ENCODE data around the gene EFL1. TPM values are rescaled to one million over a fixed set of nuclear protein-coding genes. Genes with fewer than 3 reads are reported as not detected.

The EFL1 gene
- total and polyA plus RNA-seq, 10 of the 15 experiments (the other 5 are each of a cell fraction or from before 2014, with no cell fraction given), result 6.2 to 42.3 (median 24.7) TPM

- CTCF ChIA-PET, result interaction anchor here (0.9 to 1.8 kb wide), 5 partner anchors 9 to 54 kb away, joined by 3 to 5 read pairs (median 3); no protein-coding TSS in a partner anchor
- FAIRE-seq, result no peak
Measured at GRCh38 chr15:82143390-82144385, 118.8 kb downstream of the EFL1 start.

GRCh38 chr15:82140886-82141285 is 121.6 kb downstream of the EFL1 start:
- Histone ChIP-seq H2AFZ (ENCODE audit: control insufficient read depth, low read depth, low read length) (no peak overlapping the region), H3K4me1 (ENCODE audit: control insufficient read depth, insufficient read depth, low read length) (no peaks in the 10 kb centered on the region), H3K9ac (ENCODE audit: control insufficient read depth, insufficient read depth, low read length) (no peak overlapping the region), H3K9me3 (replicated peaks; ENCODE audit: control insufficient read depth, insufficient read depth, low read length) (no peaks in the 10 kb centered on the region), H3K27me3 (replicated peaks in 1 of 2; ENCODE audit: control insufficient read depth in 2 of 2, insufficient read depth in 2 of 2, low read length in 1 of 2) (no peaks in the 10 kb centered on the region), H3K4me3 (no peak overlapping the region), H3K27ac (ENCODE audit: control insufficient read depth, insufficient read depth) (no peak overlapping the region), H3K4me2 (ENCODE audit: control insufficient read depth, insufficient read depth) (no peak overlapping the region), H3K79me2 (ENCODE audit: control insufficient read depth, insufficient read depth, low read length) (no peaks in the 10 kb centered on the region), H3K36me3 (ENCODE audit: control insufficient read depth in 2 of 2, insufficient read depth in 2 of 2, low read length in 1 of 2) (no peaks in the 10 kb centered on the region), H4K20me1 (ENCODE audit: control insufficient read depth, insufficient read depth) (no peaks in the 10 kb centered on the region)
- intact Hi-C loops (cut with micrococcal nuclease; ENCODE audit: unreplicated experiment), result no loop called here
- in situ Hi-C loops (cut with MboI), result no loop called here
- RAD21 ChIA-PET (ENCODE audit: unreplicated experiment), result interaction anchor here (0.9 to 1.6 kb wide), 4 partner anchors 10 to 78 kb away, joined by 3 to 6 read pairs (median 3); no protein-coding TSS in a partner anchor
- POLR2A ChIA-PET, result no interaction called here
- DNase-seq (ENCODE audit: low read depth, low spot score) (no peak), FAIRE-seq (no peak), ATAC-seq (no peak)
- 19% methylated on average over 2 of the region's 2 CpGs for WGBS (ENCODE audit: insufficient coverage, insufficient replicate concordance, low lambda C conversion rate, missing lambda C conversion rate)
- SMC1A ChIA-PET (ENCODE audit: uncharacterized antibody, unreplicated experiment), result interaction anchor here (1.1 to 1.9 kb wide), 3 partner anchors 21 to 659 kb away, joined by 5 to 9 read pairs (median 5); no protein-coding TSS in a partner anchor
- CTCF ChIA-PET, result interaction anchor here (0.9 to 3.2 kb wide), 9 partner anchors 11 to 137 kb away, joined by 3 to 22 read pairs (median 6); no protein-coding TSS in a partner anchor
- no TSS peak for BruUV-seq (replicated peaks)
- no peak for TF ChIP-seq ASH2L (IDR thresholded peaks at IDR 0.05; ENCODE audit: borderline replicate concordance, low read depth)
- TF ChIP-seq NFYB (IDR thresholded peaks at IDR 0.05; ENCODE audit: insufficient read depth, low read depth, low read length), result no peak
- no peak for TF ChIP-seq CEBPB (IDR thresholded peaks at IDR 0.05; ENCODE audit: borderline replicate concordance in 1 of 2, low read depth in 2 of 2, low read length in 2 of 2)
- no peak for TF ChIP-seq ZBTB4 (CRISPR knock-in tag; IDR thresholded peaks at IDR 0.05)
- TF ChIP-seq BACH1 (IDR thresholded peaks at IDR 0.05; ENCODE audit: borderline replicate concordance), result no peak
- no peak for TF ChIP-seq ATF2 (IDR thresholded peaks at IDR 0.05; ENCODE audit: low read length)
- no peak for TF ChIP-seq KDM1A (IDR thresholded peaks at IDR 0.05; ENCODE audit: borderline replicate concordance)
- no peak for TF ChIP-seq POLR2A (IDR thresholded peaks at IDR 0.05; ENCODE audit: low read depth, low read length)

More at GRCh38 chr15:82143390-82144385, 118.8 kb downstream of the EFL1 start:
- ChIA-PET RAD21 (ENCODE audit: unreplicated experiment) (interaction anchor here (0.6 kb wide), 1 partner anchor 54 kb away, joined by 3 read pairs; no protein-coding TSS in a partner anchor), SMC1A (ENCODE audit: uncharacterized antibody, unreplicated experiment) (interaction anchor here (1.0 to 1.3 kb wide), 3 partner anchors 13 to 54 kb away, joined by 3 read pairs; no protein-coding TSS in a partner anchor), POLR2A (interaction anchor here (1.2 kb wide), 1 partner anchor 22 kb away, joined by 3 read pairs; no protein-coding TSS in a partner anchor)
- no TSS peak for BruUV-seq (replicated peaks)
- WGBS (ENCODE audit: insufficient coverage, insufficient replicate concordance, low lambda C conversion rate, missing lambda C conversion rate), result 88% methylated on average over 9 of the region's 9 CpGs
- H3K36me3 ChIP-seq (ENCODE audit: control insufficient read depth in 2 of 2, insufficient read depth in 2 of 2, low read length in 1 of 2), result no peaks in the 10 kb centered on the region
- no peaks in the 10 kb centered on the region for H3K27me3 ChIP-seq (replicated peaks in 1 of 2; ENCODE audit: control insufficient read depth in 2 of 2, insufficient read depth in 2 of 2, low read length in 1 of 2)
- no peak overlapping the region for H3K4me2 ChIP-seq (ENCODE audit: control insufficient read depth, insufficient read depth)
- H3K27ac ChIP-seq (ENCODE audit: control insufficient read depth, insufficient read depth), result no peak overlapping the region
- H2AFZ ChIP-seq (ENCODE audit: control insufficient read depth, low read depth, low read length), result no peak overlapping the region
- ATAC-seq, result no peak
- no peak overlapping the region for H3K4me3 ChIP-seq
- in situ Hi-C loops (cut with MboI) (no loop called here), intact Hi-C loops (cut with micrococcal nuclease; ENCODE audit: unreplicated experiment) (no loop called here)
- no peaks in the 10 kb centered on the region for H3K9me3 ChIP-seq (replicated peaks; ENCODE audit: control insufficient read depth, insufficient read depth, low read length)
- no peak for DNase-seq (ENCODE audit: low read depth, low spot score)
- H4K20me1 ChIP-seq (ENCODE audit: control insufficient read depth, insufficient read depth), result no peaks in the 10 kb centered on the region
- no peaks in the 10 kb centered on the region for H3K79me2 ChIP-seq (ENCODE audit: control insufficient read depth, insufficient read depth, low read length)
- H3K4me1 ChIP-seq (ENCODE audit: control insufficient read depth, insufficient read depth, low read length), result no peaks in the 10 kb centered on the region
- no peak overlapping the region for H3K9ac ChIP-seq (ENCODE audit: control insufficient read depth, insufficient read depth, low read length)
- TF ChIP-seq NFYB (IDR thresholded peaks at IDR 0.05; ENCODE audit: insufficient read depth, low read depth, low read length), result no peak

Measured in GM12878 (cell line).